Lung (tissue), 12 donors: ENCODE measurements around the gene NCAPH2. TPM values are rescaled to one million over a fixed set of nuclear protein-coding genes. Genes with fewer than 3 reads are reported as not detected.

Experiments
- ATAC-seq: fragments of 200-7000 bp; cut with Tn5 transposase; one replicate; pipeline ENCODE4 v1.9.1; 2020; ENCODE audit warnings: moderate number of reproducible peaks; ENCODE audit not compliant: insufficient read depth, low FRiP score
- DNase-seq, 3 donors: peaks; one replicate each; pipeline ENCODE4 v3.0.0-alpha.2; 2013 to 2017
- H3K27ac ChIP-seq, 2 donors: one replicate each; pipeline ENCODE4 v1.5.1; 2013; ENCODE audit warnings: mild to moderate bottlenecking in 2 of 2, moderate library complexity in 2 of 2, control low read depth in 1 of 2, inconsistent platforms in 1 of 2, low read depth in 1 of 2, low read length in 1 of 2
- H3K27me3 ChIP-seq, 3 donors: one replicate each; pipeline ENCODE4 v1.5.1; 2013; ENCODE audit warnings: low read length in 2 of 3; ENCODE audit not compliant: control insufficient read depth in 3 of 3, insufficient read depth in 3 of 3
- H3K36me3 ChIP-seq, 4 donors: one replicate each; pipeline ENCODE4 v1.5.1; 2013; ENCODE audit warnings: low read length in 4 of 4, mild to moderate bottlenecking in 1 of 4, moderate library complexity in 1 of 4; ENCODE audit not compliant: control insufficient read depth in 4 of 4, insufficient read depth in 4 of 4
- H3K4me1 ChIP-seq, 5 donors: one replicate each; pipeline ENCODE4 v1.5.1; 2013; ENCODE audit warnings: low read length in 5 of 5, mild to moderate bottlenecking in 2 of 5, moderate library complexity in 1 of 5; ENCODE audit not compliant: control insufficient read depth in 5 of 5, insufficient read depth in 5 of 5
- H3K4me3 ChIP-seq: one replicate; pipeline ENCODE4 v1.5.1; 2013; ENCODE audit warnings: mild to moderate bottlenecking, control low read depth, moderate library complexity
- H3K9ac ChIP-seq, 2 donors: one replicate each; pipeline ENCODE4 v1.5.1; 2013; ENCODE audit warnings: low read length in 2 of 2, control low read depth in 1 of 2; ENCODE audit not compliant: insufficient read depth in 1 of 2
- H3K9me3 ChIP-seq, 4 donors: one replicate each; pipeline ENCODE4 v1.5.1; 2013; ENCODE audit warnings: low read length in 3 of 4, mild to moderate bottlenecking in 1 of 4, moderate library complexity in 1 of 4; ENCODE audit not compliant: control insufficient read depth in 4 of 4, insufficient read depth in 3 of 4
- CTCF ChIP-seq: IDR thresholded peaks from 2 replicates; pipeline ENCODE4 v1.5.1; 2012; ENCODE audit warnings: mild to moderate bottlenecking; ENCODE audit errors: control extremely low read depth, extremely low read depth
- WGBS, 2 donors: extraction: QIAGEN DNeasy Blood & Tissue Kit; methylation state at CpG; one replicate each; pipeline ENCODE4 v1.1.7; 2013; 5-methylcytosine and 5-hydroxymethylcytosine counted together
- polyA plus RNA-seq, 2 donors: library from polyadenylated mRNA; stranded (reverse); fragments of 200-250 nt; gene quantifications; one replicate each; pipeline ENCODE4 v1.2.1, GENCODE V29; 2013
- total RNA-seq, 2 donors: library from RNA; depleted of rRNA in 1 of 2; stranded (reverse); fragments of >200 nt in 1 of 2; gene quantifications; one replicate each; pipeline ENCODE4 v1.2.1, GENCODE V29; 2014 to 2021
- donor health status: control.
- donor health status: control.
- donor health status: Bipolar disorder and iron deficiency.
- donor health status: healthy.
- donor health status: DM: yes; HTN: yes; CAD: no.

NCAPH2 gene
- total and polyA plus RNA-seq, 4 donors, result 27.8 to 64.4 (median 43.2) TPM

GRCh38 chr22:50530877-50531545, 23.0 kb downstream of the NCAPH2 start:
- WGBS, 2 donors, result 1 to 2% methylated on average over 49 to 53 of the region's 53 CpGs

GRCh38 chr22:50531546-50531961, 23.5 kb downstream of the NCAPH2 start:
- WGBS, 2 donors, result 0% methylated on average over 33 to 44 of the region's 44 CpGs
- H3K4me3 ChIP-seq, result peak overlapping the region; percentile 64
- ATAC-seq, result peak; percentile 13
- TF ChIP-seq CTCF, result no peak
- no peak overlapping the region for H3K9ac ChIP-seq
- H3K9me3 ChIP-seq, result no peaks in the 10 kb centered on the region
- H3K4me1 ChIP-seq, result peaks cover 0 to 30% (median 19%) of the 10 kb centered on the region in 5 donors
- no peak for DNase-seq
- H3K36me3 ChIP-seq, result peaks cover 0 to 1% (median 0%) of the 10 kb centered on the region in 4 donors
- H3K27ac ChIP-seq, result peak overlapping the region; percentile 95 to 99
- H3K27me3 ChIP-seq, result peaks cover 0 to 38% (median 25%) of the 10 kb centered on the region in 3 donors

More at GRCh38 chr22:50530877-50531545, 23.0 kb downstream of the NCAPH2 start:
- H3K9ac ChIP-seq, result no peak overlapping the region
- peaks cover 0 to 1% (median 0%) of the 10 kb centered on the region in 4 donors for H3K36me3 ChIP-seq
- H3K9me3 ChIP-seq, result no peaks in the 10 kb centered on the region
- H3K4me3 ChIP-seq, result peak overlapping the region; percentile 64
- peaks cover 0 to 32% (median 20%) of the 10 kb centered on the region in 5 donors for H3K4me1 ChIP-seq
- DNase-seq, result peak; percentile 75 to 81 (median 76)
- ATAC-seq, result peak; percentile 48
- peak overlapping the region; percentile 95 to 99 for H3K27ac ChIP-seq
- TF ChIP-seq CTCF, result no peak
- H3K27me3 ChIP-seq, result peaks cover 0 to 38% (median 23%) of the 10 kb centered on the region in 3 donors

GRCh38 chr22:50531962-50532674, 24.1 kb downstream of the NCAPH2 start:
- Histone ChIP-seq H3K9ac (no peak overlapping the region), H3K9me3 (no peaks in the 10 kb centered on the region), H3K4me3 (peak overlapping the region; percentile 64), H3K27me3 (peaks cover 0 to 38% (median 25%) of the 10 kb centered on the region in 3 donors), H3K36me3 (peaks cover 0 to 1% (median 0%) of the 10 kb centered on the region in 4 donors), H3K4me1 (peaks cover 0 to 26% (median 14%) of the 10 kb centered on the region in 5 donors), H3K27ac (peak overlapping the region; percentile 95 to 99)
- DNase-seq (peak; percentile 79 to 84 (median 81)), ATAC-seq (peak; percentile 29)
- TF ChIP-seq CTCF, result no peak
- 2 to 3% methylated on average over 52 to 56 of the region's 56 CpGs for whole genome bisulfite sequencing, 2 donors
